GM12873 (cell line): Measurements from ENCODE around the gene TRAF2.

Experiments
- CTCF ChIP-seq: IDR thresholded peaks from 2 replicates; pipeline ENCODE4 v1.5.1; 2012; ENCODE audit warnings: low read depth, mild to moderate bottlenecking, moderate library complexity, low read length, control low read depth; ENCODE audit not compliant: insufficient read depth; ENCODE audit errors: missing control alignments

Gene TRAF2

GRCh38 chr9:136888454-136888853, 2.1 kb downstream of the TRAF2 start:
- TF ChIP-seq CTCF = no peak

- no peak for TF ChIP-seq CTCF
Measured at GRCh38 chr9:136889858-136890257, 3.5 kb downstream of the TRAF2 start.

DNA sequence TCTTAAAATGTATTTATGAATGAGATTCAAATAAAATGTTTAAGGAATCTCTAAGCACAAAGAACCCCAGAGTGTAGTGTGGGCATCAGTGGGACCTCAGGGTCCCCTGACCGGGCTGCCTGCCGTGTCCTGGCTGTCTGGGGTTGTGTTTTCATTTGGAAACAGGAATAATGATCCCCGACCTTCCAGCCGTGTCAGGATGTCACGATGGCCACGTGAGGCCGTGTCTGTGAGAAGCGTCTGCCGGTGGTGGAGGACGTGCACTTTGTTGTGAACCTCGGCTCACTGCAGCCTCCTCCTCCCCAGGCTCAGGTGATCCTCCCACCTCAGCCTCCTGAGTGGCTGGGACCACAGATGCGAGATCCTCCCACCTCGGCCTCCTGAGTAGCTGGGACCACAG, 4.3 kb downstream of the TRAF2 start:
- TF ChIP-seq CTCF = no peak

GRCh38 chr9:136896027-136896426, 9.7 kb downstream of the TRAF2 start:
- TF ChIP-seq CTCF = no peak

DNA sequence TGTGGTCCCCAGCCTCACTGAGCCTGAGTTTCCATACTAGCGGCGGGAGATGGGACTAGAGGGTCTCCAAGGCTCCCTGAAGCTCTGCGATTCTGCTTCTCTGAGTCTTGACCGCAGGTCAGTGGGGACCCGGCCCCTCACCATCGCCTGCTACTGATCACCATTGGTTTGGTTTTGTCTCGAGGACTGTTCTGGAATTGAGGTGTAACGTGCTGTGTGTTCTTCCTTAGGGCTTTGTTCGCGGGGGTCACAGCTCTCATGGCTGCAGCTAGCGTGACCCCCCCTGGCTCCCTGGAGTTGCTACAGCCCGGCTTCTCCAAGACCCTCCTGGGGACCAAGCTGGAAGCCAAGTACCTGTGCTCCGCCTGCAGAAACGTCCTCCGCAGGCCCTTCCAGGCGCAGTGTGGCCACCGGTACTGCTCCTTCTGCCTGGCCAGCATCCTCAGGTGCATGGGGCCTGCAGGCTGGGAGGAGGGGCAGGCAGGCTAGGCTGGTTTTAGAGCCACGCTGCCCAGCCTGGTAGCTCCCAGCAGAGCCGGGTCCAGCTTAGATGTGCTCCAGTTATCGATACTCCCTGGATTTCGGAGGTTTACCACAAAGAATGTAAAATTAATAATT, 12.3 kb downstream of the TRAF2 start:
- no peak for TF ChIP-seq CTCF

- no peak for TF ChIP-seq CTCF
Measured at GRCh38 chr9:136899196-136899595, 12.9 kb downstream of the TRAF2 start.

DNA sequence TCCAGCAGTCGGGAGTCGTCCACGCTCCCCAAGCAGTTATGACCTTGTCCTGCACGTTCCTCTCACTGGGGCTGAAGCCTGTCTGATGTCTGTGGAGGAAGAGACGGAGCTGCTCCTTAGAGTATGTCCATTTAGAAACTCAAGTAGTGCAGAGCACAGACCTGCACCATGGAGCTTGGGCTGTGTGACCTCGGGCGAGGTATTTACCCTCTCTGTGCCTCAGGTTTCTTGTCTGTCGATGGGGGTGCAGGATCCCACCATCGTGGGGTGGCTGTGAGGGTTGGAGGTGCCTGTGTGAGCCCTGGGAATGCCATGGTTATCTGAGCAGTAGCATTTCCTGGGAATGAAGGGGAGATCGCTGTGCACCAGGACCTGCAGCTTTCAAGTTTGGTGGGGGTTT, 14.2 kb downstream of the TRAF2 start:
- TF ChIP-seq CTCF = no peak
